HG03558 (cell line): Measurements from ENCODE around the gene EIF5A.

Experiments
- ATAC-seq: cut with Tn5 transposase; IDR thresholded peaks from one replicate; pipeline ENCODE4 v1.9.1; 2021; ENCODE audit warnings: moderate number of reproducible peaks; ENCODE audit not compliant: unreplicated experiment; ENCODE audit errors: extremely low read depth

EIF5A gene

DNA sequence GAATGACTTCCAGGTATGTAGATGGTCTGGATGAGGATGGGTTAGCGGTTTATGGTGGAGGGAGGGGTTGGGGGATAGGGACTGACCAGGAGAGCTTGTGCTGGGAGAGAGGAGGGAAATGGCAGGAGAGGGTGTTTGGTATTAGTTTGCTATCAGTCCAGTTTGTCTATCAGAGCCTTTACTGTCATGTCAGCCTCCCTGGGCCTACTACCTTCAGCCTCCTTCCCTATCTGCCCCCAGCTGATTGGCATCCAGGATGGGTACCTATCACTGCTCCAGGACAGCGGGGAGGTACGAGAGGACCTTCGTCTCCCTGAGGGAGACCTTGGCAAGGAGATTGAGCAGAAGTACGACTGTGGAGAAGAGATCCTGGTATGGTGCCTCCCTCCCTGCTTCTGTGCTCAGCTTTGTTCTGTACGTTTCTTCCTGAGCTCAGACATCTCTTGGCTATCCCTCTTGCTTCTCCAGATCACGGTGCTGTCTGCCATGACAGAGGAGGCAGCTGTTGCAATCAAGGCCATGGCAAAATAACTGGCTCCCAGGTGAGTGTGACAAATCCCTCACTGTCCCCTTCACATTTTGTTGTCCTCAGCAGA is 3.8 kb downstream of the EIF5A start:
- no peak for ATAC-seq

DNA sequence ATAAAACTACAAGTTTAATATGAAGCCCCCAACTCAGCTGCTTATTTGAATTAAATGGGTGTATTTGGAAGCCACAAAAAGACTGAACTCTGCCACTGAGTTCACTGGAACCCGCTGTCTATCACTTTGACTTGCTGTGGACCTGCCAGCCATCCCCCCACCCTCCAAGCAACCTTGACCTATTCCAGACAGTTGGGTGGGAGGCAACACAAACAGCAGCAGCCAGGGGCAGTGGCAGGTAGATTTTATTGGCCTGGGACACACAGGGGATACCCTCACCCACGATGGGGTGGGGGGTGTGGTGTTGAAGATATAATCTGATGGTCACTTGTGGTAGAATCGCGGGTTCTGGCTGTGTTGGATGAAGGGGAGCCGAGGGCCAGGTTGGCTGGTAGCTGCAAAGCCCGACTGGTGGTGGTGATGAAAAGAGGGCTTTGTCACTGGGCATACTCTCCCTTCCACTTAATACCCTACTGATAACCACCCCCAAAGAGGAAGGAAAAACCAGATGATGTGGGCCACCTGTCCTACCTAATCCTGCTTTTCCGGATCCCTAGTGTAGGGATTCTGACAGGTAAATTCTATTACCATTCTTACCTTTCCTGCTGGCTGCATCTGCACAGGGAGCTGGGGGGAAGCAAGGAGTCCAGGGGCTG is 5.1 kb downstream of the EIF5A start:
- no peak for ATAC-seq

DNA sequence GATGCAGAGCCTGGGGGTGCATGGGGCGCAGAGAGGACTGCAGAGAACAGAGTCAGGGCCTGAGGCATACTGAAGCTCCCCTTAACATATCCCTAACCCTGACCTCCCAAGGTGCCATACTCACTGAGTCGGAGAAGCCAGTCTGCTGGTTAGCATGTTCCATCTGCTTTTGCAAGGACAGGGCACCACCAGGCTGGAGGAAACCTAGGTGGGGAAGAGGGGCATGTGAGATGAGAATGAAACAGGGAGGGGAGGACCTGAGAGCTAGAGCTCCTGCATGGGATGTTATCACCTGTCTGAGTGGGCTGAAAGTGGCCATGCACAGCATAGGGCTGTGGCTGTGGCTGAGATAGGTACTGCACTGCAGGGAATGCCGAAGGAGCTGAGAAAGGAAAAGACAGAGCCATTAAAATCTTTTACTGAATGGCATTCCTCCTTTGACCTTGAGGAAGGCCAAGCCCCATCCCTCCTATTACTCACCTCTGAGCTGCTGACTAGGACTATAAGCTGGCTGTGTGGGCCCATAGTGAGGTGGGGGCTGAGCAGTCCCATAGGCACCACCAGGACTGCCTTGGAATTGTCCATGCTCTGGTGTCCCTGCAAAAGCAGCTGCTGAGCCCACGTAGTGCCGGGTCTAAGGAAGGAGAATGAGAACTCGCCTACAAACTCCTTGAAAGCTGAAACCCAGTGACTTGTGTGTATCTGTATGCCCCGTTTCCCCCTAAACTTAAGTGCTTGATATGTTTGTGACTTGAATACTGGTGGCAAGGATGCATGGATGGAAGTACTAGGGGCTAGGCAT is 5.9 kb downstream of the EIF5A start:
- no peak for ATAC-seq

DNA sequence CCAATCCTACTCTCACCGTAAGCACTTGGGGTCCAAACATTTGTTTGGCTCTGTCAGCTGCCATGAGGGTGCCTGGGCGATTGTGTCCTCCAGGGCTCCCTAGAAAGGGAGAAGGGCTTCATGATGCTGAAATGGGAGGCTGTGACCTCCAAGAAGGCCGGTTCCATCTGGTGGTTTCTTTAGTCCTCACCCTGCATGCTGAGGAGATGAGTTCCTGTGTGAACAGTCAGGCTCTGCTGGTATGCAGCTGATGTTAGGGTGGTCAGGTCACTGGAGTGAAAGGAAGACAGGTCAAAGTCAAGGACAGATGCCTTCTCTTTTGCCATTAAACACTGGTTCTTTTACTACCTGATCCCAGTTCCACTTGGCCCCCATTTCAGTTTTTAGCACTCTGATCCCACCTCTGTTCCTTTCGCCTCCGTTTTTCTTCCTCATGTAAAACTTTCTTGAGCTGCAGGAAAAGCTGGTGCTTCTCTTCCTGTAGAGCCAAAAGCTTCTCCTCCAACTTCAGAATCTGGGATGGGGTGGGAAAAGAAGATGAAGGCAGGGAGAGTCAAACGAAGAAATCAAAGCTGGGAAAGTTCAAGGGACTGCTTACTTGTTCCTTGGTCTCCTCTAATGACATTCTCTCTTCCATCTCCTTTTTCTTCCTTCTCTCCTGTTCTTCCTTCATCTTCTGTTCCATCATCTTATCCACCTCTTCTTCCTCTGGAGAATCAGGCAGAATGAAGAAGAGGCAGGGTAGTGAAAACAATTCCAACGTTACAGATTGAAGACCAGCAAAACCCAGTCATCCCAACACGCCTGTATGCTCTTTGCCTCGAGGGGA is 6.7 kb downstream of the EIF5A start:
- no peak for ATAC-seq

DNA sequence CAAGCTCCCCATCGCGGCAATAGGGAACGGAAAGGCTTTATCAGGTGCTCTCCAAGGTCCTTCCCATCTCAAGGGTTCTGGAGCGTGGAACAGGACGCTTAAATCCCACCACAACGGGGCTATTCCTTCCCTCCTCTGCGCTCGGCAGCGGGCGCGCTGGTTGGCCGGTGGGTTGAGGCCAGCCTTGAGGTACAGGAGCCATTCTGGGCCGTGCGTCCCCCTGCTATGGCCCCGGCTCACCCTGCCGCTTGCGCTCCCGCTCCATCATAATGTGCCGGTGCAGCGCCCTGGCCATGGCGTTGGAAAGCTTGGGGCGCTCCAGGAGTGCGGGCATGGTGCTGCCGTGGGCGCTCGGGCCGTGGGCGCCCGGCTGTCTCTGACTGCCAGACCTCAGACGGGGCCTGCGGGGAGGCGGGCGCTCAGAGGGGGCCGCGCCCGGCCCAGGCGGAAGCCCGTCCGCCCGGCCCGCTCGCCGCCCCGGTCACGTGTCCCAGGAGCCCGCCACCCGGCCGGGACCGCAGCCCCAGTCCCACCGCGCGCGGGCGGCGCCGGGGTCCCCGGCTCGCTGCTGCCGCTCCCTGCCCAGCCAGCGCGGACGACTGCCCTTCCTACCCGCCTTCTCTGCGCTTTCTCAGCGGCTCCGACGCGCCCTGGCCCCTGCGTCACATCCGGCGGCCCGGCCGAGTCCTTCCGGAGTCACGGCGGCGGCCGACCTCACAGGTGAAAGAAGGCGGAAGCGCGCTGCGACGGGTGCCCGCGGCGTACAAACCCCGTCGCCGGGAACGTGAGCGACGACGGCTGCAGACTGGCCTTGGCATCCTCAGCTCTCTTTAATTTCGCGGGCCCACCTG is 7.5 kb downstream of the EIF5A start, which contains the start of gene GPS2:
Gene GPS2 (minus strand): TSS at position 642 of the 851 bp plus-strand sequence. CDS start 308 bp downstream, at position 334.
- ATAC-seq = no peak

DNA sequence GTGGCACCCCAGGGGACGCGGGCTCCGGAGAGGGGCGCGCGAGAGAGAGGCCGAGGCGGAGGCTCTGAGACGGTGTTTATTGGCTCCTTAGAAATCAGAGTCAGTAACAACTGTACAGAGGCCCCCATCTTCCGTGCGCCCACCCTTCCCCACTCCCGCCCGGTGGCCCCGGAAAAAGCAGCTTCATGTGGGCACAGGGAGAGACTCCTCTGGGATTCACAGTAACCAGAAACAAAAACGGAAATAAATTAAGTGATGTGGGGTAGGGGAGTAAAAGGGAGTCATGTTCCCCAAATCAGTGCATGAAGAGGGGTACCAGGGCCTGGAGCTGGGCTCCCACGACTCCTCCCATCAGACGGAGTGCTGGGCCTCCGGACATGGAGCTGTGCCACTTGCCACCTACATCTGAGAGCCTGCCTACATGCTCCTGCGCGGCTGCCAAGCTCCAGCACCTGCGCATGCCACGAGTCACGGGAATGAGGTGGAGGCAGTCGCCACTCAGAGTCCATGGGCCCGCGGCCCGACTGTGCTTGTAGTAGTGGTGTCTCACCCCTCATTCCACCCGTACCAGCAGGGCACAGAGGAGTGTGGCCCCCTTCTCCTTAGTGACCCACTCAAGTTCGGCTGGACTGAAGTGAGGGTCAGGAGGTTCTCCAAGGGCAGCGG is 8.3 kb downstream of the EIF5A start:
- ATAC-seq = no peak

DNA sequence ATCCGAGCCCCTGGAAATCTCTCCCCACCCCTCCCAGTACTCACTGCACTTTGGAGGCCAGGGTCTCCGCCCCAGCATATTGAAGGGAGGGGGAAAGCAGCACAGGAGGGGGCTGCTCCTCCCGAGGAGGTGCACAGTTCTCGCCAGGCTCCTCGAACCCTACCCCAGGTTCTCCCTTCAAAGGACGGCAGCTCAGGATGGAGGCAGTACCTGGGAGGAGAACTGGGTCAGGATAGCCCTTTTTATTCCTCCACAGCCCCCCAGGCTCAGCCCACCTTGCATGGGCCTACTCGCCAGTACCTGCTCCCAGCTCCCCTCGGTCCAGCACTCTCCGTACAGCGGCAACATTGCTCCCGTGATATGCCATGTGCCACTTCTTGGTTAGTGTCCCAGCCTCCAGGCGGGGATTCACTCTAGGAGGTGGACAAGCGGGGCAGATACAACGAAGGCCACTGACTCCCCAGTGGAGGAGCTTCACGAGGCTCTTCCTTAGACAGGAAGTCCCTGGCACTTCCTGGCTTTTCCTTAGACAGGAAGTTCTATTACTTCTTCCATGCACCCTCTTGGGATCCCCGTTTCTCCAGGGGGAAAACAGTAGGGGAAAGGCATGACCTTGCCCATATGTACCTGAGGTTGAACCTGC is 9.9 kb downstream of the EIF5A start:
- ATAC-seq = no peak

DNA sequence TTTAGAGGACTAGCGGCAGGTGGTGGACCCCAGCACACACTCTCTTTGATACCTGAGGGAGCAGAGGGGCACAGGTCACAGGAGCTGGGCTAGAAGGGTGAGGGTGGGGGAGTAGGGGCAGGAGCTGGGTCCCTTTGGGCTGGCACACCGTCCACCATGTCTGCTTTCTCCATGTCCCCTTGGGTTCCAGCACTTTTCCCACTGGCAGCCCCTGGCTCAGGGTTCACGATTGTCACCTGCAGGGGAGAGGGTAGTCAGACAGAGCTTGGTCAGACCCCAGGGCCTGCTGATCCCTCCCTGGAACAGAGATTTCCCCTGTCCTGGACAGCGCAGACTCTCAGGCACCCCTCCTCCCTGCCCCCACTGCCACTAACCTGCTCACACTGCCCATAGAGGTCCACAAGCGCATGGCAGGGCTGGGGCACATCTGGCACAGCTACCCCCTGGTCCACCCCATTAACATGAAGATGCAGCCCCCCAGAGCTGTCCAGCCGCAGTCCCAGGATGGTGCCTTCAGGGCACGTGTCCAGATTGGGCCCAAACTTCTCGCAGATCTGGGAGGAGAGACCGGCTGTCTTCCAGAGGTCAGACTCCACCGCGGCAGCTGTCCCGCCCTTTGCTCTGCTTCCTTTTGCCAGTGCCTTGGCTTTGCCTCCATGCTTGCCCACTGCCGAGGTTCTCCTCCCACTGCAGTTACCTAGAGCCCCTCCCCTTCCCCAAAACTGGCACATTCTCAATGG is 10.9 kb downstream of the EIF5A start:
- no peak for ATAC-seq

DNA sequence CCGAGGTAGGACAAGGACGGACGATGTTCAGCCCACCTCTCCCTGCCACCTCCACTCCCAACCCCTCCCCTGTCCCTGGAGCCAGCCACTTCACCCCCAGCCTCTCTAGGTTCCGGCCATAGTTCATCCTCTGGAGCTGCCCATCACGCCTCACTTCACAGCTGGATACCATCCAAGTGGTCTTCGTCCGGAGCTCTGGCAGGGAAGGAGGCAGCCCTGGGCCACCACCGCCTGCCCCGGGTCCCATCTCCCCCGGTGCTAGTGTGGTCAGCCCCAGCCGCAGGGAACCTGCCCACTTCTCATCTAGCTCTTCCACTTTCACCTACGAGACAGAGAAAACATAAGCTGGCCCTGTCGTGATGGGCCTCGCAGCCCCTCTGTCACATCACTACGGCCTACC is 14.0 kb downstream of the EIF5A start:
- ATAC-seq = no peak

DNA sequence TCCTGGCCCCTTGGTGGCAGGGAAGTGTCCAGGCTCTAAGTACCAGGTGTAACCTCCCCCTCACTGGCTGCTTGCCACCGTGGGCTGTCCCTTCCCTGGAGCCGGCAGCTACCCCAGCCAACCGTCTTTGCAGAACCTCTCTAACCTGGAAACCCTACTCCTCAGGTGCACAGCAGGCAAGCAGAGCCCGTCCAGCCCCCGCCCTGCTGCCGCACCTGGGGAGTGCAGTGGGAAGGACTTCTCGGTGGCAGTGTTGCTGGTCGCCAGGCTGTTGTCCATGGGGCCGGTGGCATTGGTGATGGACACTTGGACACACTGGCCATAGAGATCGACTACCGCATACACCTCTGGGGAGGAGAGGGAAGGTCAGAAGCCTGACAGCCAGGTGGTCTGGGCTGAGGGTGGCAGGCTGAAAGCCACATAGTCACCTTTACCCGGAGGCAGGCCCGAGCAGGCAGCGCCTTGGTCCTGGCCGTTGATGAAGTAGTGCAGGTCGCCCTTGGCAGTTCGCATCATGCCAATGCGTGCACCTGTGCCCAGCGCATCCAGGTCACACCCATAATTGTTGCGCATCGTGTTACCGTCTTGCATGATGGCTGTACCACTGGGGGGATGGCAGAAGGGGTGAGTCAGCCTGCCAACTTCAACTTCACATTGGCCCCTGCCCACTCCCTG is 15.2 kb downstream of the EIF5A start:
- no peak for ATAC-seq

DNA sequence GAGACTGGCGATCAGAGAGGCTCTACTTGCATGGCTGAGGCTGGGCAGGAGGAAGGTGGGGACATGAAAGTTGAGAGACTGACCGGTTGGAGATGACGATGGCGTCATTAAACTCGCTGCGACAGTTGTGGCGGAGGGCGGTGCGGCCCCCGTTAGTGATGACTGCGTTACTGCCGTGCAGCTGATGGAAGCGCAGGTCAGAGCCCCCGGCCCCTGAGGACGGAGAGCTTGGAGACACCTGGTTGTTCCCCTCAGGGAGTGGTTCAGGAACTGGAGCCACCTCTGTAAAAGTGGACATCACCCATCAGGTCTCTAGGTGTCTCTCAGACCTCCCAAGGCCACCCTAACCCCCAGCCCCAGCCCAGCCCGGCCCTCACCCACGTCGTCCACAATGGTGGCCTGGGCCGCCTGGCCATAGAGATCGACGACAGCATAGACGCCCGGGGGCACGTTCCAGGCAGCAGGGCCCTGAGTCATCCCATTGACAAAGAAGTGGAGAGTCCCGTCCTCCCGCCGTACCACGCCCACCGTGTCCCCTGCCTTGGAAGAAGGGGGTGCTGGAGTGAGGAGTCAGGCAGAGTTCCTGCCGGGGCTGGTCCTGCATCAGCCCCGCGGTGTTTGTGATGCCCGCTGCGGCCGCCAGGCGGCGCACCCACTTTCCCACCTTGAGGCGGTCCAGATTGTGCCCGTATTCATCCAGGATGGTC is 16.5 kb downstream of the EIF5A start:
- no peak for ATAC-seq

DNA sequence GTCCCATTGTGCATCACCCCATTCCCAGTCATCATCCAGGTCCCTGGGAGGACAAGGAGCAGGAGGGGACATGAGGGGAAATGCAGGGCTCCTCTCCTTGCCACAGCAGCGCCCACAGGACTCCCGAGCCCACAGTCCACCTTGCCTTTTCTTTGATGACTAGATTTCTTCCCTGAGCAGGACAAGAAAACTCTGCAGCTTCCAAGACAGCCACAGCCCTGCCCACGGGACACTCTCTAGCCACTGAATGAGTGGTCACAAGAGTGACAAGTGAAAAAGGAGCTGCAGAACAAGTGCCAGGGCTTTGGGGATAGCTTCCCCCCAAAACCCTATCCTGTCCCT is 17.0 kb downstream of the EIF5A start:
- ATAC-seq = no peak

DNA sequence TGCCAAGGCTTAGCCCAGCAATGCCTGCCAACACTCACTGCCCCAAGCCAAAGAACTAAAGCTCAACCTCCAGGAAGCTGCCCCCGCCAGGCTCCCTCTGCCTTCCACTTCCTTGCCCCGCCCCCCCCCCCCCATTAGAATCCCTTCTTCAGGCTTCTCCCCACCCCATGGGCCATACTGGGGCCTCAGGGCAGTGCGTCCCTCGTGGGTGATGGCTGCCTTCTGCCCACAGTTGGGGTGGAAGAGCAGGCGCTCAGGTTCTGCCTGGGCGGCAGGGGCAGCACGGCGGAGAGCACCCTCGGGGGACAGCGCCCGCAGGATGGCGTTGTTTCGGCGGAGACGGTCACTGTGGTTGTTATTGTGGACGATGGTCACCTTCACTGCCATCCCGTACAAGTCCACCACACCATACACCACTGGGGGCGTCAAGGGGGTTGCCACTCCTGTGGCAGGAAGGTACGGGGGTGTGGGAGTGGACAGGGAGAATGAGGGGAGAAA is 17.7 kb downstream of the EIF5A start:
- no peak for ATAC-seq

DNA sequence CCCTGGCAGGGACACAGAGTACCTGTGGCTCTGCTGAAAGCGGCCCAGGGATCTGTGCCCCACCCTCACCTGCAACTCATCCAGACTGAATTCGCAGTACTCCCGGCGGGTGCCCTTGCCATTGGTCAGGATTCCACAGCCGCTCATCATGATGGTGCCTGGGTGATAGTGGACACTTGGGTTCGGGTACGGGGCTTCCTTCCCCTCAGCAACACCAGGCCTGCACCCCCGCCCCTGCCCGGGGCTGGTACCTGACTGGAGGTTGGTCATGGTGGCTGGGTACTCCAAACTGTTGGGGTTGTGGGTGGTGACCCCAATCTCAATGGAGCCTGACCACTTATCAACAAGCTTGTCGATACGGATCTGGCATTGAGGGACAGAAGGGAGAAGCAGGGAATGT is 18.8 kb downstream of the EIF5A start:
- no peak for ATAC-seq

DNA sequence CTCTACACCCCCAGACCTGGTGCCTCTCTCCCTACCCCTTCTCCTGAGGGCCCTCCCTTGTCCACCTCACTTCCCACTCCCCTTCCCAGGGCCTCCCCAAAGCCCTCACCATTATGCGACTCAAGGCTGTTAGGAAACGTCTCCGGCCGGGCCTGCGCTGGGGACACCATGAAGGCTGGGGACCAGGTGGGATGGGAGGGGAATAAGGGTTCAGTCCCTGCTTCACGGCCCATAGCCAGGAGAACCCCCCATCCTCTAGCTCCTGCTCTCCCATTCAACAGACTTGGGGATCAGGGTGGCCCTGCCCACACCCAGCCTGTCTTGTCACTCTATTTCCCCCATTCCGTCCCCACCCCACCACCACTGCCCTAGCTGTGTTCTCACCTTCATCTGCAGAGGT is 19.6 kb downstream of the EIF5A start:
- no peak for ATAC-seq

DNA sequence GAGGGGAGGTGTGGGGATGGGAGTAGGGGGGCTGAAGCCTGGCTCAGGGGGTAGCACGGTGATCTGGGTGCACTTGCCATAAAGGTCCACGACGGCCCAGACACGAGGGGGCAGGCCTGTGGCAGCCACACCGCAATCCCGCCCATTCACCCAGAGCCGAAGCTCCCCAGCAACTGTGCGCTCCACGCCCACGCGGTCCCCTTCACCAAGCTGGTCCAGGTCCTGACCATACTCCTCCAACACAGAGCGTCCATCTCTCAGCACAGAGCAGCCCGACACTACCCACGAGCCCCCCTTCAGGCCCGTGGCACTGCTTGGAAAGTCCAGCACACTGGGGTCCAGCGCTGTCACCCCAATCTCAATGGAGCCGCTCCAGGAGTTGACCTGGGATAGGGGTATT is 20.1 kb downstream of the EIF5A start:
- no peak for ATAC-seq

DNA sequence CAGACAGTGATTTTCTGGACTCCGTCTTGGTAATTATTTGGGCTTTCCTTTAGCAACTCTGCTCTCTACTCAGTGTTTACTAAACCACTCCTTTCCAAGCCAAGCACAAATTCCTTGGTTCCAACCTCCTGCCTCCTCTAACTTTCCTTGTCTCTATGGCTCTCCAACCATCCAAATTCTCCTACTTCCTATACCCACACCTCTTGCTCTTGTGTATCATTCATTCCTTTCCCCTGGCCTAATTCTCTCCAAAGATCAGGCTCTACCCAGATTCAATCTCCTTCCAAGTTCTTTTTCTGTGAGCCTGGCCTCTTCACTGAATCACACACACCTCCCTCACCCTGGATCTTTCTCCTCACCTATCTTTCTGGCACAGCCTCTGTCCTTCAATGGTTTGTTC is 20.6 kb downstream of the EIF5A start:
- no peak for ATAC-seq
